Measurements from ENCODE around the gene DPP10.

DPP10 gene

GRCh38 chr2:115606350-115606749 is 1163.9 kb downstream of the DPP10 start:
- no peak for DNase-seq

- DNase-seq, result peak in 1 of 2 experiments; percentile 5
Observed at GRCh38 chr2:115609978-115610377, 1167.5 kb downstream of the DPP10 start.

GRCh38 chr2:115610888-115611287 is 1168.4 kb downstream of the DPP10 start:
- DNase-seq, result no peak

GRCh38 chr2:115624332-115624731 is 1181.9 kb downstream of the DPP10 start:
- DNase-seq, result no peak

- no peak for DNase-seq
Observed at GRCh38 chr2:115634578-115634977, 1192.1 kb downstream of the DPP10 start.

- DNase-seq, result no peak
Observed at GRCh38 chr2:115635430-115635829, 1193.0 kb downstream of the DPP10 start.

- DNase-seq, result no peak
Observed at GRCh38 chr2:115649731-115650130, 1207.3 kb downstream of the DPP10 start.

- no peak for DNase-seq
Observed at GRCh38 chr2:115650827-115651226, 1208.4 kb downstream of the DPP10 start.

- peak in 1 of 2 experiments; percentile 8 for DNase-seq
Observed at GRCh38 chr2:115652652-115653051, 1210.2 kb downstream of the DPP10 start.

- DNase-seq, result no peak
Observed at GRCh38 chr2:115654362-115654761, 1211.9 kb downstream of the DPP10 start.

GRCh38 chr2:115678129-115678528 is 1235.7 kb downstream of the DPP10 start:
- no peak for DNase-seq

- no peak for DNase-seq
Observed at GRCh38 chr2:115684345-115684744, 1241.9 kb downstream of the DPP10 start.

- DNase-seq, result no peak
Observed at GRCh38 chr2:115691409-115691808, 1249.0 kb downstream of the DPP10 start.

GRCh38 chr2:115694651-115695050 is 1252.2 kb downstream of the DPP10 start:
- DNase-seq, result no peak

- DNase-seq, result no peak
Observed at GRCh38 chr2:115733190-115733775, 1290.8 kb downstream of the DPP10 start.

GRCh38 chr2:115738111-115738510 is 1295.7 kb downstream of the DPP10 start:
- no peak for DNase-seq

GRCh38 chr2:115739574-115739973 is 1297.1 kb downstream of the DPP10 start:
- DNase-seq, result no peak

- no peak for DNase-seq
Observed at GRCh38 chr2:115746151-115746550, 1303.7 kb downstream of the DPP10 start.

GRCh38 chr2:115757286-115757685 is 1314.8 kb downstream of the DPP10 start:
- DNase-seq, result no peak

- DNase-seq, result no peak
Observed at GRCh38 chr2:115763601-115764000, 1321.2 kb downstream of the DPP10 start.

GRCh38 chr2:115771516-115771915 is 1329.1 kb downstream of the DPP10 start:
- no peak for DNase-seq

GRCh38 chr2:115774361-115774760 is 1331.9 kb downstream of the DPP10 start:
- DNase-seq, result no peak

- no peak for DNase-seq
Observed at GRCh38 chr2:115779085-115779632, 1336.7 kb downstream of the DPP10 start.

GRCh38 chr2:115782286-115782685 is 1339.8 kb downstream of the DPP10 start:
- no peak for DNase-seq

GRCh38 chr2:115796078-115796477 is 1353.6 kb downstream of the DPP10 start:
- DNase-seq, result no peak

All from NCI-H2081 (cell line).